HL-60/S4 treated with retinoic acid at 250 ng/mL for 4 days and 3 days (cell line): ENCODE measurements around the gene HSPG2.
"Not testable (repeated sequence)": the region's sequence is repeated elsewhere in the genome, so short reads cannot be mapped to it uniquely, and the experiment has no call there.

ENCODE experiments used
- in situ Hi-C: fragments of 300-500 bp; cut with MboI; formaldehyde crosslinking; loops from 2 replicates; pipeline ENCODE4 v1.7.0; 2022; ENCODE audit warnings: low sequenced_read_pairs

HSPG2 gene

GRCh38 chr1:21935891-21936365, 1.2 kb downstream of the HSPG2 start:
- in situ Hi-C loops = no loop called here

- in situ Hi-C loops = no loop called here
Measured at GRCh38 chr1:21935393-21935804, 1.7 kb downstream of the HSPG2 start.

- in situ Hi-C loops = no loop called here
Measured at GRCh38 chr1:21933397-21934248, 3.5 kb downstream of the HSPG2 start.

GRCh38 chr1:21932127-21932526, 5.0 kb downstream of the HSPG2 start:
- in situ Hi-C loops = no loop called here

GRCh38 chr1:21931171-21932093, 5.7 kb downstream of the HSPG2 start:
- in situ Hi-C loops = no loop called here

- in situ Hi-C loops = no loop called here
Measured at GRCh38 chr1:21930629-21931170, 6.4 kb downstream of the HSPG2 start.

GRCh38 chr1:21930080-21930571, 7.0 kb downstream of the HSPG2 start:
- in situ Hi-C loops = no loop called here

GRCh38 chr1:21927533-21928237, 9.4 kb downstream of the HSPG2 start:
- in situ Hi-C loops = no loop called here

- in situ Hi-C loops = no loop called here
Measured at GRCh38 chr1:21926814-21927532, 10.1 kb downstream of the HSPG2 start.

GRCh38 chr1:21926065-21926464, 11.0 kb downstream of the HSPG2 start:
- in situ Hi-C loops = no loop called here

- in situ Hi-C loops = no loop called here
Measured at GRCh38 chr1:21925334-21925940, 11.7 kb downstream of the HSPG2 start.

GRCh38 chr1:21924503-21925005, 12.6 kb downstream of the HSPG2 start:
- in situ Hi-C loops = no loop called here

GRCh38 chr1:21922090-21923013, 14.8 kb downstream of the HSPG2 start:
- in situ Hi-C loops = no loop called here

- in situ Hi-C loops = no loop called here
Measured at GRCh38 chr1:21921100-21921875, 15.8 kb downstream of the HSPG2 start.

GRCh38 chr1:21919520-21919919, 17.6 kb downstream of the HSPG2 start:
- in situ Hi-C loops = no loop called here

GRCh38 chr1:21917239-21917631, 19.9 kb downstream of the HSPG2 start:
- in situ Hi-C loops = not testable (repeated sequence)

- in situ Hi-C loops = no loop called here
Measured at GRCh38 chr1:21916447-21917238, 20.5 kb downstream of the HSPG2 start.
